ENCODE results near the gene NFIL3. TPM values are rescaled to one million over a fixed set of nuclear protein-coding genes. Genes with fewer than 3 reads are reported as not detected.

Gene NFIL3
- total RNA-seq = 3.6 and 4.2 TPM in 2 replicates

DNA sequence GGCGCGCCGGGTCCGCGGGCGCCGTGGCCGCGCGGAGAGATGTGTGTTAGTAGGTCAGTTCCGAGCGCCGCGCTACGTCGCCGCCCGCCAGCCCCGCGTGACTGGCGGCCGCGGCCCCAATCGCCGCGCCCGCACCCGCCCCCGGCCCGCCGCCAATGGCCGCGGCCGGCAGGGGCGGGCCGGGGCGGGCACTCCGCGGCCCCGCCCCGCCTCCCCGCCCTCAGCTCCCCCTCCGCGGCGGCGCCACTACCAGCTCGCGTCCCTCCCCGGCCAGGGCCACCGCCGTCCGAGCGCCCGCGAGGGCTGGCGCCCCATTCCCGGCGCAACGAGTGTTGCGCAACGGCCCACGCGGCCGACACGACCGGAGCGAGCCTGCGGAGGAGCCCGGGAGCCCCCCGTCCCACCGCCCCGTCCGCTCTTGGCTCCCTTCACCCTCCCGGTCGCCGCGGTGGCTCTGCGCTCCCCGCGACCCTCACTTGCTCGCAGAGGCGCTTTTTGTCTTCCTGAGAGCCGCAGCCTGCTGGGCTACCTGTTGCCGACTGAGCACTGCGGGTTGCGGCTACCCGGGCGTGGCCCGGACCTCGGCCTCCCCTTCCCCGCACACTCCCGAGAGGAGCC is at the start of gene NFIL3:
TSS of gene NFIL3 (minus strand) at position 48 of the 618 bp plus-strand sequence. CDS start 13,098 bp downstream, outside the sequence.

GRCh38 chr9:91361291-91362050 is 62.2 kb downstream of the NFIL3 start, which contains the start of gene AUH:
Gene AUH, minus strand, starts transcription at chr9:91361918. Its CDS starts 29 bp downstream, at chr9:91361889.

Other genes starting within 250 kb of the NFIL3 start
- 11.4 and 16.8 TPM in 2 replicates for gene AUH, start 61.9 kb downstream of the NFIL3 start, total RNA-seq